Body of pancreas (tissue), 4 donors: Measurements from ENCODE around the gene ATXN3L.

Experiments
- POLR2A ChIP-seq, 3 donors: fragments of 450-650 bp; IDR thresholded peaks; one replicate each; pipeline ENCODE4 v1.6.1; 2016; ENCODE audit warnings: antibody characterized with exemption in 3 of 3, mild to moderate bottlenecking in 2 of 3
- TF ChIP-seq, protein P1 (sequence below), 7 experiments: fragments of 450-650 bp in 4 of 7; fragments of 200-600 bp in 3 of 7; sonication (generic) in 3 of 7; IDR thresholded peaks; one replicate each; pipeline ENCODE4 v1.5.1; 2016 to 2019; ENCODE audit warnings: antibody characterized with exemption in 7 of 7

DNA sequence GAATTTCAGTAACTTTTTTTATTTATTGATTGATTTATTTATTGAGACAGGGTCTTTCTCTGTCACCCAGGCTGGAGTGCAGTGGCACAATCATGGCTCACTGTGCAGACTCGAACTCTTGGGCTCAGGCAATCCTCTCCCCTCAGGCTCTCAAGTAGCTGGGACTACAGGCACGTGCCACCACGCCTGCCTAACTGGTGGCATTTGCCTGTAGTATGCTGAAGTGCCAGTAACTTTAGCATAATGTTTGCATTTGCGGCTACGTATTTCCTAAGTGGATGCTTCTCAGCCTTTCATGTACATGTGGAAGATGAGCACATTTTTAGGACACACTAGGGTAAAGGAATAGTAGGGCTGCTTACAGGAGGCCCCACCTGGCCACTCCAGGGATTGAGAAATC lies 45.3 kb upstream of the ATXN3L start:
- TF ChIP-seq, protein P1, sequence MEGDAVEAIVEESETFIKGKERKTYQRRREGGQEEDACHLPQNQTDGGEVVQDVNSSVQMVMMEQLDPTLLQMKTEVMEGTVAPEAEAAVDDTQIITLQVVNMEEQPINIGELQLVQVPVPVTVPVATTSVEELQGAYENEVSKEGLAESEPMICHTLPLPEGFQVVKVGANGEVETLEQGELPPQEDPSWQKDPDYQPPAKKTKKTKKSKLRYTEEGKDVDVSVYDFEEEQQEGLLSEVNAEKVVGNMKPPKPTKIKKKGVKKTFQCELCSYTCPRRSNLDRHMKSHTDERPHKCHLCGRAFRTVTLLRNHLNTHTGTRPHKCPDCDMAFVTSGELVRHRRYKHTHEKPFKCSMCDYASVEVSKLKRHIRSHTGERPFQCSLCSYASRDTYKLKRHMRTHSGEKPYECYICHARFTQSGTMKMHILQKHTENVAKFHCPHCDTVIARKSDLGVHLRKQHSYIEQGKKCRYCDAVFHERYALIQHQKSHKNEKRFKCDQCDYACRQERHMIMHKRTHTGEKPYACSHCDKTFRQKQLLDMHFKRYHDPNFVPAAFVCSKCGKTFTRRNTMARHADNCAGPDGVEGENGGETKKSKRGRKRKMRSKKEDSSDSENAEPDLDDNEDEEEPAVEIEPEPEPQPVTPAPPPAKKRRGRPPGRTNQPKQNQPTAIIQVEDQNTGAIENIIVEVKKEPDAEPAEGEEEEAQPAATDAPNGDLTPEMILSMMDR (IDR thresholded peaks at IDR 0.05) = no peak
- TF ChIP-seq POLR2A (IDR thresholded peaks at IDR 0.05) = no peak
